ENCODE results near the gene WFIKKN2.

Gene WFIKKN2

GRCh38 chr17:50820651-50821050, 14.7 kb upstream of the WFIKKN2 start:
- Histone ChIP-seq H3K9ac (ENCODE audit: low read length) (no peak overlapping the region), H3K36me3 (ENCODE audit: control insufficient read depth in 1 of 2, insufficient read depth in 2 of 2, low read depth in 1 of 2, low read length in 2 of 2) (no peaks in the 10 kb centered on the region), H2AFZ (ENCODE audit: low read depth, low read length) (no peak overlapping the region), H2BK5ac (ENCODE audit: low read depth, low read length, poor library complexity, severe bottlenecking) (no peak overlapping the region), H3K27ac (ENCODE audit: low read length, poor library complexity, severe bottlenecking) (no peak overlapping the region), H3K4me2 (ENCODE audit: low read length, poor library complexity, severe bottlenecking) (no peak overlapping the region), H3K79me1 (replicated peaks; ENCODE audit: low read length, poor library complexity, severe bottlenecking) (no peaks in the 10 kb centered on the region), H4K8ac (ENCODE audit: low read length) (no peak overlapping the region), H4K91ac (ENCODE audit: low read length) (no peak overlapping the region), H2BK15ac (ENCODE audit: low read depth, poor library complexity, severe bottlenecking) (no peak overlapping the region), H3K14ac (ENCODE audit: low read length in 2 of 2) (no peak overlapping the region), H2BK120ac (ENCODE audit: low read depth, low read length) (no peak overlapping the region), H3K18ac (ENCODE audit: low read depth in 1 of 2, low read length in 2 of 2) (no peak overlapping the region), H3K23ac (ENCODE audit: low read length in 2 of 2) (no peak overlapping the region), H3K9me3 (ENCODE audit: control insufficient read depth, low read length) (peaks cover 8% of the 10 kb centered on the region), H3K27me3 (ENCODE audit: control insufficient read depth in 1 of 2, insufficient read depth in 1 of 2, low read length in 2 of 2) (peaks cover 15 to 59% of the 10 kb centered on the region in 2 experiments), H2AK5ac (ENCODE audit: low read length, severe bottlenecking) (no peak overlapping the region), H3K4ac (ENCODE audit: low read depth in 1 of 2, low read length in 2 of 2) (no peak overlapping the region), H2BK12ac (ENCODE audit: low read length in 2 of 2) (no peak overlapping the region), H3K4me1 (ENCODE audit: control insufficient read depth, insufficient read depth, low read depth, low read length) (peaks cover 10% of the 10 kb centered on the region), H3K4me3 (ENCODE audit: insufficient read depth in 1 of 2, low read depth in 1 of 2, low read length in 2 of 2) (no peak overlapping the region)
- no peak for DNase-seq
- 81% methylated on average over 8 of the region's 10 CpGs for WGBS

GRCh38 chr17:50822550-50822949, 12.8 kb upstream of the WFIKKN2 start:
- Histone ChIP-seq H2BK5ac (ENCODE audit: low read depth, low read length, poor library complexity, severe bottlenecking) (no peak overlapping the region), H2BK120ac (ENCODE audit: low read depth, low read length) (no peak overlapping the region), H3K27me3 (ENCODE audit: control insufficient read depth in 1 of 2, insufficient read depth in 1 of 2, low read length in 2 of 2) (peaks cover 15 to 46% of the 10 kb centered on the region in 2 experiments), H3K23ac (ENCODE audit: low read length in 2 of 2) (no peak overlapping the region), H2BK15ac (ENCODE audit: low read depth, poor library complexity, severe bottlenecking) (no peak overlapping the region), H3K4ac (ENCODE audit: low read depth in 1 of 2, low read length in 2 of 2) (no peak overlapping the region), H2AFZ (ENCODE audit: low read depth, low read length) (no peak overlapping the region), H3K4me3 (ENCODE audit: insufficient read depth in 1 of 2, low read depth in 1 of 2, low read length in 2 of 2) (no peak overlapping the region), H2AK5ac (ENCODE audit: low read length, severe bottlenecking) (no peak overlapping the region), H3K4me2 (ENCODE audit: low read length, poor library complexity, severe bottlenecking) (no peak overlapping the region), H3K9me3 (ENCODE audit: control insufficient read depth, low read length) (peaks cover 8% of the 10 kb centered on the region), H3K14ac (ENCODE audit: low read length in 2 of 2) (no peak overlapping the region), H3K18ac (ENCODE audit: low read depth in 1 of 2, low read length in 2 of 2) (no peak overlapping the region), H3K36me3 (ENCODE audit: control insufficient read depth in 1 of 2, insufficient read depth in 2 of 2, low read depth in 1 of 2, low read length in 2 of 2) (no peaks in the 10 kb centered on the region), H3K79me1 (replicated peaks; ENCODE audit: low read length, poor library complexity, severe bottlenecking) (no peaks in the 10 kb centered on the region), H4K91ac (ENCODE audit: low read length) (no peak overlapping the region), H3K27ac (ENCODE audit: low read length, poor library complexity, severe bottlenecking) (no peak overlapping the region), H3K4me1 (ENCODE audit: control insufficient read depth, insufficient read depth, low read depth, low read length) (peaks cover 4% of the 10 kb centered on the region), H2BK12ac (ENCODE audit: low read length in 2 of 2) (no peak overlapping the region), H3K9ac (ENCODE audit: low read length) (no peak overlapping the region), H4K8ac (ENCODE audit: low read length) (no peak overlapping the region)
- no CpG with 5 or more reads among the region's 2 CpGs for WGBS
- DNase-seq = no peak

DNA sequence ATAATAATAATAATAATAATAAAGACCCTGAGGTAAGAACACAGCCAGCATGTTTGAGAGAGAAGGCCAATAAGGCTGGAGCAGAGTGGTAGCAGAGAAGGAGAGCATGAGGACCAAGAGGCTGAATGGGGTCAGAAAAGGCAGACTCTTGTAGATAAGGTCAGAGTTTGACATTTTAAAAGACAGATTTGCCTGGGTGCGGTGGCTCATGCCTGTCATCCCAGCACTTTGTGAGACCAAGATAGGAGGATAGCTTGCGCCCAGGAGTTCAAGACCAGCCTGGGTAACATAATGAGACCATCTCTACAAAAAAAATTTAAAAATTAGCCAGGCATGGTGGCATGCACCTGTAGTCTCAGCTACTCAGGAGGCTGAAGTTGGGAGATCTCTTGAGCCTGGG, 11.0 kb upstream of the WFIKKN2 start:
- no peak overlapping the region for H2BK12ac ChIP-seq (ENCODE audit: low read length in 2 of 2)
- no peak overlapping the region for H2AFZ ChIP-seq (ENCODE audit: low read depth, low read length)

DNA sequence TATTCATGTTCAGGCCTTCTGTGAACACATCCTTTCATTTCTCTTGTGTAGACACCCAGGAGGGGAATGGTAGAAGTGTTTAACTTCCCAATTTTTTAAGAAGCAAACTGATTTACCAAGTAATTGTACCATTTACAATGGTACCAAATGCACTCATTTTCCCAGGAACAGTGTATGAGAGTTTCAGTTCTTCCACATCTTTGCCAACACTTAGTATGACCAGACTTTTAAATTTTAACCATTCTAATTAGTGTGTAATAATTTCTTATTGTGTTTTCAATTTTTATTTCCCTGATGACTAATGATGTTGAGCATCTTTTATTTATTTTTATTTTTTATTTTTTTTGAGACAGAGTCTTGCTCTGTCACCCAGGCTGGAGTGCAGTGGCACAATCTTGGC, 10.2 kb upstream of the WFIKKN2 start:
- Histone ChIP-seq H4K8ac (ENCODE audit: low read length) (no peak overlapping the region), H3K27me3 (ENCODE audit: control insufficient read depth in 1 of 2, insufficient read depth in 1 of 2, low read length in 2 of 2) (peaks cover 13 to 35% of the 10 kb centered on the region in 2 experiments), H3K79me1 (replicated peaks; ENCODE audit: low read length, poor library complexity, severe bottlenecking) (no peaks in the 10 kb centered on the region), H3K36me3 (ENCODE audit: control insufficient read depth in 1 of 2, insufficient read depth in 2 of 2, low read depth in 1 of 2, low read length in 2 of 2) (no peaks in the 10 kb centered on the region), H2AK5ac (ENCODE audit: low read length, severe bottlenecking) (no peak overlapping the region), H3K4ac (ENCODE audit: low read depth in 1 of 2, low read length in 2 of 2) (no peak overlapping the region), H2BK5ac (ENCODE audit: low read depth, low read length, poor library complexity, severe bottlenecking) (no peak overlapping the region), H3K27ac (ENCODE audit: low read length, poor library complexity, severe bottlenecking) (no peak overlapping the region), H2BK12ac (ENCODE audit: low read length in 2 of 2) (no peak overlapping the region), H3K9me3 (ENCODE audit: control insufficient read depth, low read length) (peaks cover 8% of the 10 kb centered on the region), H3K4me1 (ENCODE audit: control insufficient read depth, insufficient read depth, low read depth, low read length) (no peaks in the 10 kb centered on the region), H3K14ac (ENCODE audit: low read length in 2 of 2) (no peak overlapping the region), H3K4me3 (ENCODE audit: insufficient read depth in 1 of 2, low read depth in 1 of 2, low read length in 2 of 2) (no peak overlapping the region), H2AFZ (ENCODE audit: low read depth, low read length) (no peak overlapping the region), H3K9ac (ENCODE audit: low read length) (no peak overlapping the region), H3K4me2 (ENCODE audit: low read length, poor library complexity, severe bottlenecking) (no peak overlapping the region), H4K91ac (ENCODE audit: low read length) (no peak overlapping the region), H2BK15ac (ENCODE audit: low read depth, poor library complexity, severe bottlenecking) (no peak overlapping the region), H2BK120ac (ENCODE audit: low read depth, low read length) (no peak overlapping the region), H3K18ac (ENCODE audit: low read depth in 1 of 2, low read length in 2 of 2) (no peak overlapping the region), H3K23ac (ENCODE audit: low read length in 2 of 2) (no peak overlapping the region)
- no peak for DNase-seq

More for the DNA sequence above, 11.0 kb upstream of the WFIKKN2 start:
- no peak overlapping the region for H2AK5ac ChIP-seq (ENCODE audit: low read length, severe bottlenecking)
- H3K4ac ChIP-seq (ENCODE audit: low read depth in 1 of 2, low read length in 2 of 2) = no peak overlapping the region
- no peaks in the 10 kb centered on the region for H3K4me1 ChIP-seq (ENCODE audit: control insufficient read depth, insufficient read depth, low read depth, low read length)
- H3K4me2 ChIP-seq (ENCODE audit: low read length, poor library complexity, severe bottlenecking) = no peak overlapping the region
- H3K9me3 ChIP-seq (ENCODE audit: control insufficient read depth, low read length) = peaks cover 8% of the 10 kb centered on the region
- H3K14ac ChIP-seq (ENCODE audit: low read length in 2 of 2) = no peak overlapping the region
- H3K36me3 ChIP-seq (ENCODE audit: control insufficient read depth in 1 of 2, insufficient read depth in 2 of 2, low read depth in 1 of 2, low read length in 2 of 2) = no peaks in the 10 kb centered on the region
- H3K79me1 ChIP-seq (replicated peaks; ENCODE audit: low read length, poor library complexity, severe bottlenecking) = no peaks in the 10 kb centered on the region
- no peak overlapping the region for H2BK15ac ChIP-seq (ENCODE audit: low read depth, poor library complexity, severe bottlenecking)
- DNase-seq = no peak
- H3K27ac ChIP-seq (ENCODE audit: low read length, poor library complexity, severe bottlenecking) = no peak overlapping the region
- no peak overlapping the region for H3K18ac ChIP-seq (ENCODE audit: low read depth in 1 of 2, low read length in 2 of 2)
- H3K23ac ChIP-seq (ENCODE audit: low read length in 2 of 2) = no peak overlapping the region
- H3K9ac ChIP-seq (ENCODE audit: low read length) = no peak overlapping the region
- no peak overlapping the region for H2BK120ac ChIP-seq (ENCODE audit: low read depth, low read length)
- WGBS = 100% methylated on average over 1 of the region's 2 CpGs
- no peak overlapping the region for H4K91ac ChIP-seq (ENCODE audit: low read length)
- H3K4me3 ChIP-seq (ENCODE audit: insufficient read depth in 1 of 2, low read depth in 1 of 2, low read length in 2 of 2) = no peak overlapping the region
- H2BK5ac ChIP-seq (ENCODE audit: low read depth, low read length, poor library complexity, severe bottlenecking) = no peak overlapping the region
- H3K27me3 ChIP-seq (ENCODE audit: control insufficient read depth in 1 of 2, insufficient read depth in 1 of 2, low read length in 2 of 2) = peaks cover 15 to 42% of the 10 kb centered on the region in 2 experiments
- H4K8ac ChIP-seq (ENCODE audit: low read length) = no peak overlapping the region
